Neuronal stem cell (in vitro differentiated cells): ENCODE measurements around the gene CMSS1.

Experiments used
- DNase-seq: peaks from one replicate; pipeline ENCODE4 v3.0.0-alpha.2; 2013; ENCODE audit warnings: low spot score
- H2AFZ ChIP-seq: one replicate; pipeline ENCODE4 v1.6.1; 2013; ENCODE audit warnings: mild to moderate bottlenecking, low read length, inconsistent platforms
- H2AK5ac ChIP-seq: 2 replicates; pipeline ENCODE4 v1.6.1; 2013; ENCODE audit warnings: low read depth, mild to moderate bottlenecking, inconsistent platforms, low read length, moderate library complexity, mixed read lengths
- H2BK120ac ChIP-seq: 2 replicates; pipeline ENCODE4 v1.6.1; 2013; ENCODE audit warnings: low read depth, mild to moderate bottlenecking, inconsistent platforms, low read length, moderate library complexity, mixed read lengths
- H2BK12ac ChIP-seq: one replicate; pipeline ENCODE4 v1.6.1; 2013; ENCODE audit warnings: low read length, inconsistent platforms
- H2BK15ac ChIP-seq: 2 replicates; pipeline ENCODE4 v1.6.1; 2013; ENCODE audit warnings: mild to moderate bottlenecking, low read length, inconsistent platforms, mixed read lengths
- H2BK5ac ChIP-seq: one replicate; pipeline ENCODE4 v1.6.1; 2013; ENCODE audit warnings: inconsistent platforms, mild to moderate bottlenecking, low read length, moderate library complexity
- H3K14ac ChIP-seq: one replicate; pipeline ENCODE4 v1.6.1; 2013; ENCODE audit warnings: low read length, inconsistent platforms
- H3K18ac ChIP-seq: 2 replicates; pipeline ENCODE4 v1.6.1; 2013; ENCODE audit warnings: low read length, inconsistent platforms
- H3K23ac ChIP-seq: 2 replicates; pipeline ENCODE4 v1.6.1; 2013; ENCODE audit warnings: low read depth, mild to moderate bottlenecking, mixed read lengths, low read length, inconsistent platforms; ENCODE audit not compliant: poor library complexity
- H3K27ac ChIP-seq: replicated peaks from 3 replicates; pipeline ENCODE4 v1.5.1; 2013; ENCODE audit warnings: low read length, inconsistent platforms
- H3K27me3 ChIP-seq, 3 experiments: 2 replicates each; pipeline ENCODE4 v1.6.1; 2013; ENCODE audit warnings: low read length in 3 of 3, mild to moderate bottlenecking in 2 of 3, inconsistent platforms in 1 of 3, low read depth in 1 of 3, mixed read lengths in 1 of 3, moderate library complexity in 1 of 3; ENCODE audit not compliant: control insufficient read depth in 3 of 3, insufficient read depth in 3 of 3
- H3K36me3 ChIP-seq, 2 donors: replicated peaks in 1 of 2; 2 replicates each; pipeline ENCODE4 v1.6.1; 2013; ENCODE audit warnings: low read length in 2 of 2; ENCODE audit not compliant: control insufficient read depth in 2 of 2, insufficient read depth in 2 of 2
- H3K4ac ChIP-seq: 2 replicates; pipeline ENCODE4 v1.6.1; 2013; ENCODE audit warnings: inconsistent platforms, mild to moderate bottlenecking, low read length, moderate library complexity
- H3K4me1 ChIP-seq, 2 donors: 1 replicate in 1 of 2; 2 replicates in 1 of 2; pipeline ENCODE4 v1.6.1; 2013; ENCODE audit warnings: low read length in 2 of 2, low read depth in 1 of 2; ENCODE audit not compliant: control insufficient read depth in 2 of 2, insufficient read depth in 1 of 2
- H3K4me2 ChIP-seq: one replicate; pipeline ENCODE4 v1.6.1; 2013; ENCODE audit warnings: mild to moderate bottlenecking, low read length, inconsistent platforms; ENCODE audit not compliant: insufficient read depth, poor library complexity, severe bottlenecking
- H3K4me3 ChIP-seq, 2 donors: 2 replicates each; pipeline ENCODE4 v1.5.1; 2013; ENCODE audit warnings: low read length in 2 of 2, mild to moderate bottlenecking in 2 of 2, inconsistent platforms in 1 of 2, moderate library complexity in 1 of 2
- H3K79me1 ChIP-seq: one replicate; pipeline ENCODE4 v1.6.1; 2013; ENCODE audit warnings: low read depth, mild to moderate bottlenecking, inconsistent platforms, low read length, moderate library complexity
- H3K9ac ChIP-seq: one replicate; pipeline ENCODE4 v1.6.1; 2013; ENCODE audit warnings: mild to moderate bottlenecking, low read depth, low read length, inconsistent platforms; ENCODE audit not compliant: poor library complexity
- H3K9me3 ChIP-seq, 2 donors: replicated peaks in 1 of 2; 2 replicates each; pipeline versions ENCODE3 to v1.6.1; 2013; ENCODE audit warnings: low read length in 2 of 2, mild to moderate bottlenecking in 2 of 2, inconsistent platforms in 1 of 2, low read depth in 1 of 2, mixed read lengths in 1 of 2, moderate library complexity in 1 of 2; ENCODE audit not compliant: control insufficient read depth in 2 of 2, insufficient read depth in 1 of 2
- H4K8ac ChIP-seq: one replicate; pipeline ENCODE4 v1.6.1; 2013; ENCODE audit warnings: low read depth, mild to moderate bottlenecking, inconsistent platforms, low read length, moderate library complexity
- H4K91ac ChIP-seq: one replicate; pipeline ENCODE4 v1.6.1; 2013; ENCODE audit warnings: low read length, low read depth, mild to moderate bottlenecking, inconsistent platforms; ENCODE audit not compliant: poor library complexity
- WGBS, 2 donors: extraction: QIAGEN DNeasy Blood & Tissue Kit; methylation state at CpG; one replicate each; pipeline ENCODE4 v1.1.7; 2013; ENCODE audit warnings: missing lambda C conversion rate in 2 of 2, mixed read lengths in 1 of 2; ENCODE audit not compliant: insufficient read length in 2 of 2, insufficient replicate concordance in 1 of 2; ENCODE audit errors: extremely low coverage in 2 of 2; 5-methylcytosine and 5-hydroxymethylcytosine counted together

The CMSS1 gene

GRCh38 chr3:99789011-99789721 lies 28.5 kb upstream of the CMSS1 start:
- no CpG with 5 or more reads among the region's 3 CpGs for WGBS, 2 donors
- no peak overlapping the region for H2BK15ac ChIP-seq

GRCh38 chr3:99794485-99794884 lies 23.2 kb upstream of the CMSS1 start:
- Histone ChIP-seq H4K91ac (no peak overlapping the region), H3K36me3 (no peaks in the 10 kb centered on the region), H2BK15ac (no peak overlapping the region), H3K4me3 (no peak overlapping the region), H3K79me1 (no peaks in the 10 kb centered on the region), H3K4me1 (no peaks in the 10 kb centered on the region), H2AK5ac (no peak overlapping the region), H3K14ac (no peak overlapping the region), H3K4me2 (no peak overlapping the region), H3K9me3 (peaks cover 0 to 1% of the 10 kb centered on the region in 2 donors), H3K4ac (no peak overlapping the region), H2BK5ac (no peak overlapping the region), H3K27ac (no peak overlapping the region), H2BK12ac (no peak overlapping the region), H2AFZ (no peak overlapping the region), H3K27me3 (no peaks in the 10 kb centered on the region), H3K9ac (no peak overlapping the region), H3K18ac (no peak overlapping the region), H4K8ac (no peak overlapping the region), H3K23ac (peak overlapping the region; percentile 47), H2BK120ac (no peak overlapping the region)
- no CpG with 5 or more reads among the region's 8 CpGs for WGBS, 2 donors
- no peak for DNase-seq

More at GRCh38 chr3:99789011-99789721, 28.5 kb upstream of the CMSS1 start:
- Histone ChIP-seq H3K14ac (no peak overlapping the region), H4K91ac (no peak overlapping the region), H3K4ac (no peak overlapping the region), H2BK120ac (no peak overlapping the region), H3K9ac (no peak overlapping the region), H3K27me3 (no peaks in the 10 kb centered on the region), H3K79me1 (no peaks in the 10 kb centered on the region), H3K4me2 (no peak overlapping the region), H3K36me3 (no peaks in the 10 kb centered on the region), H2AK5ac (no peak overlapping the region), H2BK12ac (no peak overlapping the region), H3K4me3 (no peak overlapping the region), H3K9me3 (no peaks in the 10 kb centered on the region), H3K23ac (no peak overlapping the region), H3K27ac (no peak overlapping the region), H2AFZ (no peak overlapping the region), H2BK5ac (no peak overlapping the region), H4K8ac (no peak overlapping the region), H3K4me1 (no peaks in the 10 kb centered on the region), H3K18ac (no peak overlapping the region)
- peak; percentile 5 for DNase-seq

GRCh38 chr3:99795573-99795972 lies 22.1 kb upstream of the CMSS1 start:
- Histone ChIP-seq H3K18ac (peak overlapping the region; percentile 28), H2BK12ac (no peak overlapping the region), H3K27ac (no peak overlapping the region), H2AK5ac (peak overlapping the region; percentile 61), H3K23ac (no peak overlapping the region), H3K79me1 (no peaks in the 10 kb centered on the region), H2BK120ac (no peak overlapping the region), H3K9me3 (peaks cover 0 to 1% of the 10 kb centered on the region in 2 donors), H2AFZ (no peak overlapping the region), H3K4me2 (no peak overlapping the region), H3K4ac (no peak overlapping the region), H4K8ac (no peak overlapping the region), H2BK15ac (no peak overlapping the region), H3K14ac (no peak overlapping the region), H3K4me1 (no peaks in the 10 kb centered on the region), H2BK5ac (no peak overlapping the region), H3K4me3 (no peak overlapping the region), H3K9ac (no peak overlapping the region), H3K36me3 (no peaks in the 10 kb centered on the region), H3K27me3 (no peaks in the 10 kb centered on the region), H4K91ac (no peak overlapping the region)
- no CpG with 5 or more reads among the region's 15 CpGs for WGBS, 2 donors
- DNase-seq, result no peak

DNA sequence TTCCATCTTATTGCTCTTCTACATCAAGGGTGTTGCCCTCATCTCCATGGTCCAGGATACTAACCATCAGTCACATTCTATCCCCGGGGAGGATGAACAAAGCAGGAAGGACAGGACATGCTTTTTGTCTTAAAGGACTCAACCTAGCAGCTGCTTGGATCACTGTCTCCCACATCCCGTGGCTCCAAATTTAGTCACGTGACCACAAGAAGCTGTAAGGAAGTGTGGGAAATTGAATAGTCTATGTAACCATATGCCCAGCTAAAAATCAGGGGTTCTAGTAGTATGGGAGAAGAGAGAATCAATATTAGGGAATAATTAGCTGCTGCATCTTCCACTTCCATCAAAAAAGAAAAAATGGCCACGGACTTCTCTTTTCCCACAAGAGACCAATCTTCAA lies 18.2 kb upstream of the CMSS1 start:
- no peak overlapping the region for H2BK12ac ChIP-seq
- no peaks in the 10 kb centered on the region for H3K79me1 ChIP-seq
- H2BK5ac ChIP-seq, result no peak overlapping the region
- no peak overlapping the region for H3K27ac ChIP-seq
- no peaks in the 10 kb centered on the region for H3K36me3 ChIP-seq
- peaks cover 0 to 4% of the 10 kb centered on the region in 2 donors for H3K9me3 ChIP-seq
- H3K14ac ChIP-seq, result no peak overlapping the region
- no peaks in the 10 kb centered on the region for H3K4me1 ChIP-seq
- H2BK15ac ChIP-seq, result no peak overlapping the region
- no peak overlapping the region for H2AFZ ChIP-seq
- H3K4me3 ChIP-seq, result no peak overlapping the region
- no peak overlapping the region for H3K23ac ChIP-seq
- no peak overlapping the region for H2BK120ac ChIP-seq
- DNase-seq, result no peak
- no peak overlapping the region for H3K4me2 ChIP-seq
- no CpG with 5 or more reads among the region's 4 CpGs for WGBS, 2 donors
- H4K8ac ChIP-seq, result no peak overlapping the region
- H3K4ac ChIP-seq, result no peak overlapping the region
- H3K9ac ChIP-seq, result no peak overlapping the region
- H4K91ac ChIP-seq, result no peak overlapping the region
- H3K27me3 ChIP-seq, result no peaks in the 10 kb centered on the region
- H3K18ac ChIP-seq, result no peak overlapping the region
- H2AK5ac ChIP-seq, result no peak overlapping the region
